Heart left ventricle (tissue), 16 donors: Measurements from ENCODE around the gene DOK3. TPM values are rescaled to one million over a fixed set of nuclear protein-coding genes. Genes with fewer than 3 reads are reported as not detected.
"Not testable (repeated sequence)": the region's sequence is repeated elsewhere in the genome, so short reads cannot be mapped to it uniquely, and the experiment has no call there.

Experiments
- ATAC-seq, 4 donors: fragments of 200-7000 bp; cut with Tn5 transposase; one replicate each; pipeline ENCODE4 v1.9.1; 2020 to 2022; ENCODE audit warnings: moderate library complexity in 4 of 4, mild to moderate bottlenecking in 3 of 4, moderate number of reproducible peaks in 1 of 4
- DNase-seq, 5 donors: peaks; one replicate each; pipeline ENCODE4 v3.0.0-alpha.2; 2020
- H3K27ac ChIP-seq, 12 donors: fragments of 200-600 bp; sonication (generic) in 4 of 12; one replicate each; pipeline versions ENCODE4 v1.5.0 to v1.8.0; 2016 to 2022; ENCODE audit warnings: mild to moderate bottlenecking in 2 of 12
- H3K27me3 ChIP-seq, 9 donors: fragments of 200-600 bp; sonication (generic) in 2 of 9; one replicate each; pipeline versions ENCODE4 v1.5.1 to v1.8.0; 2016 to 2022; ENCODE audit warnings: mild to moderate bottlenecking in 3 of 9
- H3K36me3 ChIP-seq, 9 donors: fragments of 200-600 bp; sonication (generic) in 2 of 9; one replicate each; pipeline versions ENCODE4 v1.5.0 to v1.8.0; 2018 to 2022; ENCODE audit warnings: mild to moderate bottlenecking in 2 of 9
- H3K4me1 ChIP-seq, 12 donors: fragments of 200-600 bp; sonication (generic) in 4 of 12; one replicate each; pipeline versions ENCODE4 v1.5.0 to v1.8.0; 2016 to 2022; ENCODE audit warnings: mild to moderate bottlenecking in 3 of 12
- H3K4me3 ChIP-seq, 12 donors: fragments of 200-600 bp; sonication (generic) in 4 of 12; one replicate each; pipeline versions ENCODE4 v1.5.0 to v1.8.0; 2017 to 2022; ENCODE audit warnings: mild to moderate bottlenecking in 9 of 12, moderate library complexity in 4 of 12
- H3K9me3 ChIP-seq, 12 donors: fragments of 200-600 bp; sonication (generic) in 4 of 12; one replicate each; pipeline versions ENCODE4 v1.5.0 to v1.8.0; 2016 to 2022; ENCODE audit warnings: mild to moderate bottlenecking in 1 of 12
- CTCF ChIP-seq, 12 donors: fragments of 200-600 bp; sonication (generic) in 4 of 12; IDR thresholded peaks; one replicate each; pipeline versions ENCODE4 v1.5.0 to v1.8.0; 2018 to 2022; ENCODE audit warnings: antibody characterized with exemption in 12 of 12, mild to moderate bottlenecking in 5 of 12
- POLR2A ChIP-seq, 2 donors: fragments of 450-650 bp; IDR thresholded peaks; one replicate each; pipeline ENCODE4 v1.6.1; 2017; ENCODE audit warnings: antibody characterized with exemption in 2 of 2, mild to moderate bottlenecking in 2 of 2, moderate library complexity in 2 of 2
- WGBS, 4 donors: extraction: QIAGEN DNeasy Blood & Tissue Kit in 2 of 4; methylation state at CpG; one replicate each; pipeline versions ENCODE4 v1.1.5 to v1.1.7; 2013 to 2018; 5-methylcytosine and 5-hydroxymethylcytosine counted together
- intact Hi-C, 10 donors: fragments of 100-400 bp; cut with DNase I; formaldehyde crosslinking; loops; one replicate each; pipeline versions ENCODE4 v1.11.1 to v1.14.2; 2022
- polyA plus RNA-seq, 2 donors: library from polyadenylated mRNA; stranded (reverse); fragments of 200-250 nt; gene quantifications; one replicate each; pipeline ENCODE4 v1.2.3, GENCODE V29; 2013
- total RNA-seq, 9 donors: library from RNA; depleted of rRNA in 2 of 9; stranded (reverse); fragments of >200 nt in 2 of 9; fragmentation: NEBNext Ultra II Directional in 3 of 9; extraction: Animal tissue kit (Norgen Biotek cat#: 25700) in 3 of 9; gene quantifications; one replicate each; pipeline versions ENCODE4 v1.1.0 to v1.2.4, GENCODE V29; 2016 to 2023
- donor health status: ischemic (EF 13 %, LVEDD 7.1; RV severe dilation, severe dysfunction).
- donor health status: healthy with polysubstance abuse.
- donor health status: DM: no; HTN: yes; CAD: no.
- donor health status: DM: no; HTN: no; CAD: no.
- donor health status: ischemic (EF 25% LVEDD 6.9; RV normal size, moderate dysfunction).
- donor health status: ischemic (EF 25% LVEDD 5.7; RV mildly dilated, moderate dysfunction).
- donor health status: healthy.
- donor health status: DM: yes; HTN: yes; CAD: no.
- donor health status: ischemic (EF 35%, LVEDD 5.7; RV mildly dilated, moderate dysfunction).
- donor health status: nonischemic (EF 11% LVEDD 7.7; RV severe dilation, severe dysfunction).
- donor health status: DM: yes; HTN: yes; CAD: no.
- donor health status: PGD.
- donor health status: ischemic (EF 29% LVEDD 5.4; RV normal size, mild dysfunction).
- donor health status: nonischemic (EF 23%, LVEDD 6.1; RV moderate dilation, normal function).

DOK3 gene
- total and polyA plus RNA-seq, 11 donors = 0.77 to 23.8 (median 2.7) TPM

DNA sequence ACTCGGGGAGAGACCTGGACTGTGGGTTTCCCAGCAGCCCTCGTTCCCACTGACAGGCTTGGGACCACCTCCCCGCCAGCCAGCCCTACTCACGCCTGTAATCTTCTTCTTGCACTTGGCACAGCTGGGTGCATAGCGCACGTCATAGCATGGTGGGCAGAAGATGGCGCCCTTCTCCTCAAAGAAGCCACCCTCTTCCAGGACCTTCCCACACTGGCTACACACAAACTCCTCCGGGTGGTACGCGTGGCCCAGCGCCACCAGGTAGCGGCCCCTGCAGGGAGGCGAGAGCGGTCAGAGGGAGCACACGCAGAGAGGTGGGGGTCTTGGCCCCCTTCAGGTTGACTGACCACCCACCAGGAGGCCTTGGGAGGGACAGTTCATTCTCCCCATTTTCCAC, 21.7 kb downstream of the DOK3 start:
- Histone ChIP-seq H3K4me1 (peaks cover 0 to 19% (median 4%) of the 10 kb centered on the region in 12 donors), H3K4me3 (no peak overlapping the region), H3K36me3 (peaks cover 0 to 94% (median 87%) of the 10 kb centered on the region in 9 donors), H3K27ac (peak overlapping the region in 1 of 12 donors; percentile 67), H3K27me3 (no peaks in the 10 kb centered on the region), H3K9me3 (no peaks in the 10 kb centered on the region)
- no peak for TF ChIP-seq CTCF (IDR thresholded peaks at IDR 0.05)
- TF ChIP-seq POLR2A (IDR thresholded peaks at IDR 0.05) = no peak
- ATAC-seq (no peak), DNase-seq (no peak)
- 87 to 93% (median 93%) methylated on average over 15 of the region's 15 CpGs for WGBS, 4 donors
- intact Hi-C loops = no loop called here

DNA sequence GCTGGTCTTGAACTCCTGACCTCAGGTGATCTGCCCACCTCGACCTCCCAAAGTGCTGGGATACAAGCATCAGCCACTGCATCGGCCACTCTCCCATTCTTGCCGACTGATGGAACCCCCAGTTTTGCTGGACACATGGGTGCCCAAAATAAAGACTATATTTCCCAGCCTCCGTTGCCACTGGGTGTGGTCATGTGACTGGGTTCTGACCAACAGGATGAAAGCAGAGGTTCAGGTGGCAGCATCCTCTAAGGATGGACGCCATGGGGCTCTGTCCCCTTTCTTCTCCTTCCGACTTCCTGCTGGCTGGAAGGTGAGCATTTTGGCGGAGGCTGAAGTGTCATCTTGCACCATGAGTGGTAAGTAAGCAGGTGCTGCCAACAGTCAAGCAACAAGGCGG, 22.5 kb downstream of the DOK3 start:
- ATAC-seq = no peak
- H3K27ac ChIP-seq = peak overlapping the region in 1 of 12 donors; percentile 67
- peaks cover 0 to 11% (median 0%) of the 10 kb centered on the region in 12 donors for H3K4me1 ChIP-seq
- TF ChIP-seq CTCF (IDR thresholded peaks at IDR 0.05) (no peak), POLR2A (IDR thresholded peaks at IDR 0.05) (no peak)
- intact Hi-C loops = no loop called here
- peaks cover 0 to 89% (median 82%) of the 10 kb centered on the region in 9 donors for H3K36me3 ChIP-seq
- no peaks in the 10 kb centered on the region for H3K9me3 ChIP-seq
- 91 to 94% (median 93%) methylated on average over 8 of the region's 8 CpGs for WGBS, 4 donors
- DNase-seq = no peak
- no peaks in the 10 kb centered on the region for H3K27me3 ChIP-seq
- H3K4me3 ChIP-seq = no peak overlapping the region

- intact Hi-C loops = no loop called here
- WGBS, 4 donors = 97 to 100% (median 98%) methylated on average over 2 to 3 of the region's 3 CpGs
- no peak for TF ChIP-seq CTCF (IDR thresholded peaks at IDR 0.05)
- no peak for TF ChIP-seq POLR2A (IDR thresholded peaks at IDR 0.05)
- H3K27ac ChIP-seq = peak overlapping the region in 1 of 12 donors; percentile 89
- H3K27me3 ChIP-seq = no peaks in the 10 kb centered on the region
- ATAC-seq = no peak
- peaks cover 0 to 9% (median 0%) of the 10 kb centered on the region in 12 donors for H3K4me1 ChIP-seq
- peaks cover 0 to 89% (median 74%) of the 10 kb centered on the region in 9 donors for H3K36me3 ChIP-seq
- H3K4me3 ChIP-seq = no peak overlapping the region
- no peaks in the 10 kb centered on the region for H3K9me3 ChIP-seq
- no peak for DNase-seq
Observed at GRCh38 chr5:177486256-177486655, 23.4 kb downstream of the DOK3 start.

DNA sequence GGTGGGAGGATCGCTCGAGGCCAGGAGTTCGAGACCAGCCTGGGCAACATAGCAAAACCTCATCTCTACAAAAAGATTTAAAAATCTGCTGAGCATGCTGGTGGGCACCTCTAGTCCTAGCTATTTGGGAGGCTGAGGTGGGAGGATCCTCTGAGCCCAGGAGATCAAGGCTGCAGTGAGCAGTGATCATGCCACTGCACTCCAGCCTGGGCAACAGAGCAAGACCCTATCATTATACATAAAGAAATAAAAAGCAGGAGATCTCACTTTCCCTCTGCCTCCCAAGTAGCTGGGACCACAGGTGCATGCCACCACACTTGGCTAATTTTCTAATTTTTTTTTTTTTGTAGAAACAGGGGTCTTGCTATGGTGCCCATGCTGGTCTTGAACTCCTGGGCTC, 23.9 kb downstream of the DOK3 start:
- peak overlapping the region in 1 of 12 donors; percentile 89 for H3K27ac ChIP-seq

More for the DNA sequence above, 23.9 kb downstream of the DOK3 start:
- intact Hi-C loops, H3K9me3 ChIP-seq, DNase-seq, H3K4me1 ChIP-seq, H3K27me3 ChIP-seq, ATAC-seq, H3K4me3 ChIP-seq: not testable (repeated sequence)
- H3K36me3 ChIP-seq = peaks cover 0 to 86% (median 69%) of the 10 kb centered on the region in 9 donors
- WGBS, 4 donors = 94 to 98% (median 97%) methylated on average over 3 of the region's 3 CpGs
